HG03342 (cell line): Measurements from ENCODE around the gene LDB3.

Experiments used
- ATAC-seq: cut with Tn5 transposase; IDR thresholded peaks from one replicate; pipeline ENCODE4 v1.9.1; 2021; ENCODE audit warnings: mild to moderate bottlenecking, moderate library complexity; ENCODE audit not compliant: unreplicated experiment

The LDB3 gene

DNA sequence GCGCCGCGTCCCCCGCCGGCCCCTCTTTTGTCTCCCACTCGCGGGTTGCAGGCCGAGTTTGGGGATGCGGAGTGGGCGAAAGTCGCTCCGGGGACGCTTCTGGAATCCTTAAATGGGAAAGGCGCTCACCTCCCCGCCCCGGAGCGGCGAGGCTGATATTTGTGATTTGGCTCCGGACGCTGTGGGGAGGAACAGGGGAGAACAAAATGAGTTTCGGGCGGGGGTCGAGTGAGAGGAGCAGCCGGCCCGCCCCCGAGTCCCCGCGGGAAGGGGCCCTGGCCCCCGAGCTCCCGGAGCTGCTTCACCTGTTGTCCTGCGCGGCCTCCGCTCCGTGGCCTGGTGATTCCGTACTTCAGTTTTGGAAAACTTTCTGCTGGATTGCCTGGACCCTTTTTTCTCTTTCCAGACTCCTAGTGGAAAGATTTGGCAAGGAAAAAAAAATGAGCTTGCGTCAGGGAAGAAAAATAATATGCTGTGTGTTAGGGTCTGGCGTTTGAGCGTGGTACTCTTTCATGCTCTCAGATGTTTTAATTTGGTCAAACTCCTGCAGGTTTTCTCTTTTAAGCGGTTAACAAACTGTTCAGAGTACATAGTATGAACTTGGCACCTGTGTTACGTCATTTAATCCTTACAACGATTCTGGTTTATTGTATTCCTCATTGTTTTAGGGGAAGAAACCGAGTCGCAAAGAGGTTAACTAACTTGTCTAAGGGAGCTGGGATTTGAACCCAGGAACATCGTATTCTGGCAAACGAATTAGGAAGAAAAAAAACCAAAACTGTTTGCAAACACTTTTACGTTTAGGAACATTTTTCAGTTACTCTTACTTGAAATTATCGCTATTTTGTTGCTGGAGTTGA, 89.0 kb downstream of the LDB3 start:
- ATAC-seq = no peak

GRCh38 chr10:86758189-86759072, 90.1 kb downstream of the LDB3 start:
- ATAC-seq = no peak

- ATAC-seq = no peak
Observed at GRCh38 chr10:86759073-86759672, 90.9 kb downstream of the LDB3 start.

DNA sequence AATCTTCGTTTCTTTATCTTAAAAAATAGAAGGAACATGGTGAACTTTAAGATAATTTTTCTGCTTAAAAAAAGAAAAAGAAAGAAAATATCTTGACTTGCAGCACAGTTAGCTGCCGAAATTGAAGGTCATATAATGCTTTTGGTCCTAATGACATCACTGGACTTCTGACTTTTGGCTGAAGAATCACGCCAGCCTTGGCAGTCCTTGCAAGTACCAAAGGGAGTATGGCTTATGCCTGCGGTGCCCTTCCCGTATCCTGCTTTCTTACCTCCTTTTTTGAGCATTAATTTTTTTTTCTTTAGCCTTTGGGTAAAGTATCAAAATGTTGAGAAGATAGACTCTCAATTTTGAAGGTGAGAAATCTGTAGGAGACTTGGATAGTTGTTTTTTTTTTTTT, 95.1 kb downstream of the LDB3 start:
- ATAC-seq = no peak

DNA sequence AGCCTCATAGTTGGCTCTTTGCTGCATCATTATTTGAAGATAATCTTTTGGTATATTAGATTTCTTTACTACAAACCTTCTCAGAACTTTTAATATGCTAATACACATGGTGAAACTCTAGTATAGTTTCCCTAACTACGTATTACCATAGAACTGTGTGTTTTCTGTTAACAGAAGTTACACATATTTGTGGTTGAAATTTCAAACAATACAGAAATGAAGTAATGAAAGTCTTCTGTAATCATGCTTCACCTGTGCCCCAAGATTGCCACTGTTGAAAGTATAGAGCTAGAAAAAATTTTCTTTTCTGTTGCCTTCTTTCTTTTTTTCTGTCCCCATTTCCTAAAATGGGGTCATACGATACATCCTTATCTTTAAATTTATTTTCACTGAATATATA, 97.2 kb downstream of the LDB3 start:
- no peak for ATAC-seq

GRCh38 chr10:86768412-86769062, 100.2 kb downstream of the LDB3 start:
- no peak for ATAC-seq

- ATAC-seq = no peak
Observed at GRCh38 chr10:86769991-86770390, 101.7 kb downstream of the LDB3 start.

GRCh38 chr10:86770412-86770960, 102.2 kb downstream of the LDB3 start:
- no peak for ATAC-seq

GRCh38 chr10:86773498-86773897, 105.2 kb downstream of the LDB3 start:
- no peak for ATAC-seq

- ATAC-seq = no peak
Observed at GRCh38 chr10:86775056-86775869, 107.0 kb downstream of the LDB3 start.

DNA sequence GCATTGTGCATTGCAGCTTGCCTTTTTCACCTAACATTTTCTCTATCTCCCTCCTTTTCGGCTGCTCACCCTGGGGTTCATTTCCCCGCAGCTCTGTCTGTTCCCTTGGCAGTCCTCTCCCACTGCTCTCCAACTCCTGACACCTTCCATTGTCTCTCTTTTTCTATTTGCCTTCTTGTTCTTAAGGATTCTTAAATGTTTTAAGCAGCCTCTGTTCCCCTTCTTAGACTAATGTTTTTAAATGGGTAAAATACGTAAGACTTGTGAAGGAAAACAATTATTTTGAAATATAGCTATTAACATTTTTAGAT, 107.5 kb downstream of the LDB3 start:
- ATAC-seq = no peak

DNA sequence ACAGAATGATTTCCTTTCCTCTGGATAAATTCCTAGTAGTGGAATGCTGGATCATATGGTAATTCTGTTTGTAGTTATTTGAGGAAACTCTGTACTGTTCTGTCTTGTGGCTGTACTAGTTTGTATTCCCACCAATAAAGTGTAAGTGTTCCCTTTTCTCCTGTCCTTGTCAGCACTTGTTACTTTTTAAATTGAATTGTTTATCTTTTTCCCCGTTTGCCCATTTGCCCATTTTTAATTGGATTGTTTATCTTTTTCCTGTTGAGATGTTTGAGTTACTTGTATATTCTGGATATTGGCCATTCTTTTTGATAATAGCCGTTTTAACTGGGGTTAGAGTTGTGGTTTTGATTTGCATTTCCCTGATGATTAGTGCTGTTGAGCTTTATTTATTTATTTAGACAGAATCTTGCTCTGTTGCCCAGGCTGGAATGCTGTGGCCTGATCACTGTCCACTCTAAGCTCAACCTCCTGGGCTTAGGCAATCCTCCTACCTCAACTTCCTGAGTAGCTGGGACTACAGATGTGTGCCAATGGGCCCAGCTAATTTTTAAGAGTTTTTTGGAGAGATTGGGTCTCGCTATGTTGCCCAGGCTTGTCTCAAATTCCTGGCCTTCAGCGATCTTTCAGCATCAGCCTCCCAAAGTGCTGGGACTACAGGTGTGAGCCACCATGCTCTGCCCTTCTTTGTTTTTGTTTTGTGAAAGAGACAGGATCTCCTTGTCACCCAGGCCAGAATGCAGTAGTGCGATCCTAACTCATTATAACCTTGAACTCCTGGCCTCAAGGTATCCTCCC, 111.1 kb downstream of the LDB3 start:
- ATAC-seq = no peak

- ATAC-seq = no peak
Observed at GRCh38 chr10:86782701-86783418, 114.5 kb downstream of the LDB3 start.

GRCh38 chr10:86785037-86785436, 116.7 kb downstream of the LDB3 start:
- ATAC-seq = no peak
